Tibial nerve (tissue), 4 donors: Measurements from ENCODE around the gene THRA. TPM values are rescaled to one million over a fixed set of nuclear protein-coding genes. Genes with fewer than 3 reads are reported as not detected.

ENCODE experiments used
- DNase-seq, 2 donors: peaks; one replicate each; pipeline ENCODE4 v3.0.0-alpha.2; 2019; ENCODE audit warnings: low spot score in 2 of 2
- H3K27ac ChIP-seq, 4 donors: fragments of 200-600 bp; sonication (generic) in 3 of 4; one replicate each; pipeline ENCODE4 v1.5.1; 2017 to 2019; ENCODE audit warnings: mild to moderate bottlenecking in 1 of 4
- H3K27me3 ChIP-seq, 2 donors: fragments of 200-600 bp; sonication (generic) in 1 of 2; one replicate each; pipeline versions ENCODE4 v1.5.1 to v1.6.0; 2017 to 2019
- H3K36me3 ChIP-seq, 3 donors: fragments of 200-600 bp; sonication (generic); one replicate each; pipeline ENCODE4 v1.5.1; 2018 to 2019
- H3K4me1 ChIP-seq, 4 donors: fragments of 200-600 bp; sonication (generic) in 3 of 4; one replicate each; pipeline ENCODE4 v1.5.1; 2017 to 2019
- H3K4me3 ChIP-seq, 4 donors: fragments of 200-600 bp; sonication (generic) in 3 of 4; one replicate each; pipeline ENCODE4 v1.5.1; 2017 to 2019; ENCODE audit warnings: mild to moderate bottlenecking in 1 of 4, moderate library complexity in 1 of 4
- H3K9me3 ChIP-seq, 4 donors: fragments of 200-600 bp; sonication (generic) in 3 of 4; one replicate each; pipeline ENCODE4 v1.5.1; 2017 to 2019
- CTCF ChIP-seq, 5 experiments: fragments of 200-600 bp in 3 of 5; fragments of 450-650 bp in 2 of 5; sonication (generic) in 3 of 5; IDR thresholded peaks; one replicate each; pipeline ENCODE4 v1.5.1; 2016 to 2019; ENCODE audit warnings: antibody characterized with exemption in 5 of 5, mild to moderate bottlenecking in 3 of 5, moderate library complexity in 2 of 5
- EP300 ChIP-seq, 2 donors: sonication (generic); formaldehyde crosslinking; IDR thresholded peaks; one replicate each; pipeline ENCODE4 v1.6.1; 2017; ENCODE audit warnings: antibody characterized with exemption in 2 of 2, mild to moderate bottlenecking in 1 of 2
- POLR2A ChIP-seq, 2 donors: fragments of 450-650 bp; IDR thresholded peaks; one replicate each; pipeline ENCODE4 v1.6.1; 2017; ENCODE audit warnings: antibody characterized with exemption in 2 of 2, mild to moderate bottlenecking in 2 of 2, moderate library complexity in 2 of 2
- WGBS, 2 donors: methylation state at CpG; one replicate each; pipeline ENCODE4 v1.1.5; 2018; 5-methylcytosine and 5-hydroxymethylcytosine counted together
- total RNA-seq, 4 donors: library from RNA; depleted of rRNA; stranded (reverse); fragments of >200 nt; gene quantifications; one replicate each; pipeline ENCODE4 v1.1.0, GENCODE V29; 2016

The THRA gene
- total RNA-seq, 4 donors from 2014 or later = 65.4 to 86.1 (median 78.4) TPM

- peaks cover 9 to 36% (median 26%) of the 10 kb centered on the region in 4 donors for H3K4me1 ChIP-seq
- 81 to 85% methylated on average over 3 of the region's 3 CpGs for WGBS, 2 donors
- H3K4me3 ChIP-seq = no peak overlapping the region
- peak overlapping the region in 1 of 4 donors; percentile 43 for H3K27ac ChIP-seq
- no peaks in the 10 kb centered on the region for H3K27me3 ChIP-seq
- DNase-seq = no peak
- TF ChIP-seq CTCF (IDR thresholded peaks at IDR 0.05) = no peak
- no peaks in the 10 kb centered on the region for H3K9me3 ChIP-seq
- peaks cover 0 to 69% (median 14%) of the 10 kb centered on the region in 3 donors for H3K36me3 ChIP-seq
Observed at GRCh38 chr17:40079545-40079944, 16.8 kb downstream of the THRA start.

DNA sequence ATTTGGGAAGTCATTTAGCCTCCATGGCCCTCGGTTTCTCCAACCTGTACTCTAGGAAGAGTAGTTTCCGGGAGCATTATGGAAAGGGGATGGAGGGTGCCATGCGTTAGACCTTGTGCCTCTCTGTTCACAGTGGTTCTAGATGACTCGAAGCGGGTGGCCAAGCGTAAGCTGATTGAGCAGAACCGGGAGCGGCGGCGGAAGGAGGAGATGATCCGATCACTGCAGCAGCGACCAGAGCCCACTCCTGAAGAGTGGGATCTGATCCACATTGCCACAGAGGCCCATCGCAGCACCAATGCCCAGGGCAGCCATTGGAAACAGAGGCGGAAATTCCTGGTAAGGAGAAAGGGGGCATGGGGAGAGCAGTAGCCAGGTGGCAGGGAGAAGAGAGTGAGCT is 21.7 kb downstream of the THRA start:
- no peaks in the 10 kb centered on the region for H3K9me3 ChIP-seq
- H3K4me1 ChIP-seq = peaks cover 0 to 12% (median 0%) of the 10 kb centered on the region in 4 donors
- WGBS, 2 donors = 92 to 93% methylated on average over 14 of the region's 14 CpGs
- DNase-seq = no peak
- H3K27ac ChIP-seq = no peak overlapping the region
- no peak overlapping the region for H3K4me3 ChIP-seq
- H3K36me3 ChIP-seq = peaks cover 2 to 88% (median 33%) of the 10 kb centered on the region in 3 donors
- H3K27me3 ChIP-seq = no peaks in the 10 kb centered on the region
- TF ChIP-seq CTCF (IDR thresholded peaks at IDR 0.05) = no peak
- TF ChIP-seq EP300 (IDR thresholded peaks at IDR 0.05) = no peak
- TF ChIP-seq POLR2A (IDR thresholded peaks at IDR 0.05) = no peak

- Histone ChIP-seq H3K9me3 (no peaks in the 10 kb centered on the region), H3K4me3 (no peak overlapping the region), H3K27ac (peak overlapping the region in 2 of 4 donors; percentile 65 to 67), H3K4me1 (peaks cover 0 to 31% (median 2%) of the 10 kb centered on the region in 4 donors), H3K27me3 (no peaks in the 10 kb centered on the region), H3K36me3 (peaks cover 2 to 91% (median 35%) of the 10 kb centered on the region in 3 donors)
- TF ChIP-seq CTCF (IDR thresholded peaks at IDR 0.05) (peak; percentile 68 to 89 (median 86)), POLR2A (IDR thresholded peaks at IDR 0.05) (no peak)
- DNase-seq = no peak
- WGBS, 2 donors = 50 to 57% methylated on average over 17 of the region's 17 CpGs
Observed at GRCh38 chr17:40086150-40087044, 23.6 kb downstream of the THRA start.

- Histone ChIP-seq H3K4me1 (peaks cover 0 to 39% (median 8%) of the 10 kb centered on the region in 4 donors), H3K36me3 (peaks cover 2 to 95% (median 35%) of the 10 kb centered on the region in 3 donors), H3K27ac (peak overlapping the region in 2 of 4 donors; percentile 65 to 67), H3K4me3 (no peak overlapping the region), H3K27me3 (no peaks in the 10 kb centered on the region), H3K9me3 (no peaks in the 10 kb centered on the region)
- 66 to 74% methylated on average over 6 of the region's 6 CpGs for WGBS, 2 donors
- no peak for DNase-seq
- TF ChIP-seq POLR2A (IDR thresholded peaks at IDR 0.05) = no peak
- no peak for TF ChIP-seq CTCF (IDR thresholded peaks at IDR 0.05)
- TF ChIP-seq EP300 (IDR thresholded peaks at IDR 0.05) = no peak
Observed at GRCh38 chr17:40087049-40087794, 24.5 kb downstream of the THRA start.
